H1 (cell line): ENCODE measurements around the gene MRPL17. TPM values are rescaled to one million over a fixed set of nuclear protein-coding genes. Genes with fewer than 3 reads are reported as not detected.

Source experiments
- CTCF ChIA-PET: fragments of 300-600 bp; sonication (Branson Sonifier 250); formaldehyde crosslinking; loops from one replicate; lab custom pipeline; 2021; ENCODE audit not compliant: partially characterized antibody; lab: Charles Lee
- POLR2A ChIA-PET: fragments of 300-600 bp; sonication (Branson Sonifier 250); formaldehyde crosslinking; loops from one replicate; lab custom pipeline; 2021; ENCODE audit warnings: inconsistent platforms; ENCODE audit not compliant: partially characterized antibody; lab: Charles Lee
- DNase-seq, 2 experiments: peaks; one replicate each; pipeline versions ENCODE4 v3.0.0 to v3.0.0-alpha.2; 2010 to 2022; ENCODE audit warnings: low spot score in 2 of 2, low read depth in 1 of 2, mixed read lengths in 1 of 2
- FAIRE-seq: peaks from 2 replicates; lab custom pipeline; 2011; peaks lifted over from hg19 to GRCh38; lab: Jason Lieb, UNC
- H2AFZ ChIP-seq: 2 replicates; pipeline ENCODE4 v1.8.1; 2012; ENCODE audit warnings: low read length, inconsistent platforms
- H2AK5ac ChIP-seq: 2 replicates; pipeline ENCODE4 v1.6.1; 2013; ENCODE audit warnings: low read depth, low read length
- H2BK120ac ChIP-seq: replicated peaks from 2 replicates; pipeline ENCODE3; 2013; ENCODE audit warnings: low read depth, low read length, inconsistent platforms
- H2BK12ac ChIP-seq: 2 replicates; pipeline ENCODE4 v1.6.1; 2013; ENCODE audit warnings: low read depth, low read length
- H2BK15ac ChIP-seq: 2 replicates; pipeline ENCODE4 v1.6.1; 2013; ENCODE audit warnings: low read length
- H2BK20ac ChIP-seq: 2 replicates; pipeline ENCODE4 v1.6.1; 2013; ENCODE audit warnings: low read length
- H2BK5ac ChIP-seq: 2 replicates; pipeline ENCODE4 v1.6.1; 2013; ENCODE audit warnings: low read depth, low read length
- H3K14ac ChIP-seq: 2 replicates; pipeline ENCODE4 v1.6.1; 2013; ENCODE audit warnings: inconsistent platforms; ENCODE audit not compliant: insufficient read length
- H3K18ac ChIP-seq: 2 replicates; pipeline ENCODE4 v1.6.1; 2013; ENCODE audit warnings: low read length; ENCODE audit errors: extremely low read depth
- H3K23ac ChIP-seq: 2 replicates; pipeline ENCODE4 v1.6.1; 2013; ENCODE audit warnings: inconsistent platforms; ENCODE audit not compliant: insufficient read length
- H3K23me2 ChIP-seq: 2 replicates; pipeline ENCODE4 v1.6.1; 2013; ENCODE audit warnings: low read depth, low read length
- H3K27ac ChIP-seq: 2 replicates; pipeline ENCODE4 v1.6.1; 2011; ENCODE audit warnings: low read depth, low read length, inconsistent platforms
- H3K27me3 ChIP-seq, 4 experiments: replicated peaks in 1 of 4; 1 replicate in 1 of 4; 2 replicates in 3 of 4; pipeline versions ENCODE4 v1.6.1 to v1.8.1; 2011 to 2013; ENCODE audit warnings: low read length in 3 of 4, mild to moderate bottlenecking in 3 of 4, inconsistent platforms in 2 of 4, mixed read lengths in 2 of 4, moderate library complexity in 1 of 4; ENCODE audit not compliant: control insufficient read depth in 3 of 4, insufficient read depth in 3 of 4; ENCODE audit errors: extremely low read depth in 1 of 4
- H3K36me3 ChIP-seq, 4 experiments: 2 replicates each; pipeline versions ENCODE4 v1.6.1 to v1.8.1; 2011 to 2013; ENCODE audit warnings: mild to moderate bottlenecking in 4 of 4, low read length in 3 of 4, moderate library complexity in 2 of 4, control low read depth in 1 of 4, inconsistent platforms in 1 of 4; ENCODE audit not compliant: insufficient read depth in 4 of 4, control insufficient read depth in 2 of 4
- H3K4ac ChIP-seq: replicated peaks from 2 replicates; pipeline ENCODE3; 2013; ENCODE audit warnings: low read length, low read depth, mixed read lengths, inconsistent platforms; ENCODE audit not compliant: insufficient read length
- H3K4me1 ChIP-seq, 4 experiments: replicated peaks in 1 of 4; 1 replicate in 1 of 4; 2 replicates in 3 of 4; pipeline versions ENCODE4 v1.6.1 to v1.8.1; 2011 to 2013; ENCODE audit warnings: low read length in 3 of 4, inconsistent platforms in 2 of 4, mixed read lengths in 1 of 4; ENCODE audit not compliant: insufficient read depth in 4 of 4, control insufficient read depth in 3 of 4
- H3K4me2 ChIP-seq, 2 experiments: 2 replicates each; pipeline versions ENCODE4 v1.6.1 to v1.8.1; 2011 to 2013; ENCODE audit warnings: low read depth in 2 of 2, low read length in 2 of 2, control low read depth in 1 of 2, inconsistent platforms in 1 of 2, mild to moderate bottlenecking in 1 of 2; ENCODE audit not compliant: insufficient read depth in 1 of 2
- H3K4me3 ChIP-seq, 4 experiments: fragments of 200-600, 300-600 bp in 1 of 4; sonication (generic), shearing (Covaris generic), sonication (Bioruptor Twin) in 1 of 4; 2 replicates each; pipeline versions ENCODE4 v1.5.1 to v1.8.1; 2011 to 2016; ENCODE audit warnings: low read length in 4 of 4, low read depth in 3 of 4, control low read depth in 2 of 4, inconsistent platforms in 2 of 4, mild to moderate bottlenecking in 2 of 4, mixed read lengths in 1 of 4, moderate library complexity in 1 of 4; ENCODE audit not compliant: insufficient read depth in 2 of 4; ENCODE audit errors: extremely low read depth in 1 of 4
- H3K56ac ChIP-seq: replicated peaks from 2 replicates; pipeline ENCODE3; 2013; ENCODE audit warnings: low read depth, mild to moderate bottlenecking, mixed read lengths, low read length, inconsistent platforms; ENCODE audit not compliant: insufficient read length
- H3K79me1 ChIP-seq: 2 replicates; pipeline ENCODE4 v1.6.1; 2013; ENCODE audit warnings: low read depth, low read length, control low read depth
- H3K79me2 ChIP-seq, 2 experiments: 2 replicates each; pipeline versions ENCODE4 v1.6.1 to v1.8.1; 2012 to 2013; ENCODE audit warnings: low read length in 2 of 2, mild to moderate bottlenecking in 2 of 2, inconsistent platforms in 1 of 2; ENCODE audit not compliant: insufficient read depth in 2 of 2, control insufficient read depth in 1 of 2
- H3K9ac ChIP-seq, 4 experiments: replicated peaks in 1 of 4; 1 replicate in 1 of 4; 2 replicates in 3 of 4; pipeline versions ENCODE4 v1.6.1 to v1.8.1; 2011 to 2013; ENCODE audit warnings: low read depth in 3 of 4, low read length in 3 of 4, control low read depth in 2 of 4, mild to moderate bottlenecking in 2 of 4, moderate library complexity in 2 of 4, inconsistent platforms in 1 of 4; ENCODE audit errors: extremely low read depth in 1 of 4
- H3K9me3 ChIP-seq, 2 experiments: 2 replicates each; pipeline versions ENCODE4 v1.6.1 to v1.8.1; 2012 to 2013; ENCODE audit warnings: mild to moderate bottlenecking in 2 of 2, moderate library complexity in 2 of 2, control low read depth in 1 of 2, inconsistent platforms in 1 of 2, low read depth in 1 of 2, low read length in 1 of 2, mixed read lengths in 1 of 2; ENCODE audit not compliant: insufficient read depth in 2 of 2
- H4K20me1 ChIP-seq, 2 experiments: replicated peaks in 1 of 2; 2 replicates each; pipeline versions ENCODE3 to v1.8.1; 2011 to 2013; ENCODE audit warnings: inconsistent platforms in 2 of 2, low read length in 2 of 2, mild to moderate bottlenecking in 1 of 2; ENCODE audit not compliant: insufficient read depth in 2 of 2, control insufficient read depth in 1 of 2
- H4K5ac ChIP-seq: 2 replicates; pipeline ENCODE4 v1.6.1; 2013; ENCODE audit warnings: low read length, low read depth, mixed read lengths, inconsistent platforms; ENCODE audit not compliant: insufficient read length
- H4K8ac ChIP-seq: 2 replicates; pipeline ENCODE4 v1.8.0; 2013; ENCODE audit warnings: mild to moderate bottlenecking, moderate library complexity, low read length, inconsistent platforms; ENCODE audit not compliant: insufficient read depth; ENCODE audit errors: extremely low read depth
- H4K91ac ChIP-seq: replicated peaks from 2 replicates; pipeline ENCODE3; 2013; ENCODE audit warnings: low read length, mixed read lengths, inconsistent platforms; ENCODE audit not compliant: insufficient read length
- CBX5 ChIP-seq: fragments of 300-800, 300-1000 bp; sonication (generic); IDR thresholded peaks from 2 replicates; pipeline ENCODE4 v1.7.1; 2016; ENCODE audit warnings: antibody characterized with exemption, low read length, low read depth
- CBX8 ChIP-seq: fragments of 300-800, 300-1000 bp; sonication (generic); IDR thresholded peaks from 2 replicates; pipeline ENCODE4 v1.7.1; 2016; ENCODE audit warnings: low read depth, low read length, borderline replicate concordance
- CEBPB ChIP-seq: IDR thresholded peaks from 2 replicates; pipeline ENCODE4 v1.6.1; 2012; ENCODE audit warnings: low read depth, low read length
- EGR1 ChIP-seq: IDR thresholded peaks from 2 replicates; pipeline ENCODE4 v1.6.1; 2011; ENCODE audit warnings: low read depth, low read length, borderline replicate concordance
- EP300 ChIP-seq, 2 experiments: IDR thresholded peaks; 1 replicate in 1 of 2; 2 replicates in 1 of 2; pipeline ENCODE4 v1.6.1; 2011 to 2012; ENCODE audit warnings: low read depth in 2 of 2, low read length in 2 of 2, mild to moderate bottlenecking in 2 of 2, borderline replicate concordance in 1 of 2, inconsistent platforms in 1 of 2, moderate library complexity in 1 of 2
- GTF2F1 ChIP-seq: IDR thresholded peaks from 2 replicates; pipeline ENCODE4 v1.6.1; 2012; ENCODE audit warnings: low read depth, low read length, improper control_type of control experiment, borderline replicate concordance
- KDM5A ChIP-seq: fragments of 200-600 bp; IDR thresholded peaks from 2 replicates; pipeline ENCODE4 v1.7.1; 2012; ENCODE audit warnings: mild to moderate bottlenecking, low read length, inconsistent platforms, mixed read lengths
- NRF1 ChIP-seq: IDR thresholded peaks from 2 replicates; pipeline ENCODE4 v1.6.1; 2011; ENCODE audit warnings: mild to moderate bottlenecking, low read depth, low read length, improper control_type of control experiment
- POLR2AphosphoS5 ChIP-seq: IDR thresholded peaks from 2 replicates; pipeline ENCODE4 v1.6.1; 2011; ENCODE audit warnings: low read depth, low read length
- POU5F1 ChIP-seq: IDR thresholded peaks from 2 replicates; pipeline ENCODE4 v1.6.1; 2011; ENCODE audit warnings: low read depth, mild to moderate bottlenecking, low read length, moderate library complexity
- RBBP5 ChIP-seq: IDR thresholded peaks from 2 replicates; pipeline ENCODE4 v1.7.1; 2012; ENCODE audit warnings: low read depth, mild to moderate bottlenecking, inconsistent platforms, low read length, moderate library complexity, borderline replicate concordance
- SAP30 ChIP-seq: fragments of 300-600 bp; sonication (generic); IDR thresholded peaks from 2 replicates; pipeline ENCODE4 v1.7.1; 2012; ENCODE audit warnings: low read length, moderate library complexity, mild to moderate bottlenecking, inconsistent platforms; ENCODE audit not compliant: insufficient read depth, insufficient replicate concordance
- TAF1 ChIP-seq: IDR thresholded peaks from 2 replicates; pipeline ENCODE4 v1.6.1; 2011; ENCODE audit warnings: mild to moderate bottlenecking, low read depth, low read length
- TCF12 ChIP-seq: IDR thresholded peaks from 2 replicates; pipeline ENCODE4 v1.6.1; 2011; ENCODE audit warnings: low read depth, mild to moderate bottlenecking, low read length
- WGBS, 2 experiments: shearing (Covaris generic) in 1 of 2; methylation state at CpG; one replicate each; pipeline versions ENCODE4 v1.1.6 to v1.1.7; 2013 to 2015; ENCODE audit warnings: low lambda C conversion rate in 2 of 2, mixed read lengths in 2 of 2, inconsistent platforms in 1 of 2, low coverage in 1 of 2, missing lambda C conversion rate in 1 of 2; ENCODE audit not compliant: insufficient replicate concordance in 2 of 2, insufficient coverage in 1 of 2, insufficient read length in 1 of 2; ENCODE audit errors: extremely low coverage in 1 of 2, missing lambda C conversion rate in 1 of 2; 5-methylcytosine and 5-hydroxymethylcytosine counted together
- polyA plus RNA-seq, 7 experiments: library from polyadenylated mRNA; depleted of rRNA in 3 of 7; stranded (reverse) in 5 of 7; unstranded in 2 of 7; fragments of >200 nt in 5 of 7; fragments of 200-250 nt in 2 of 7; gene quantifications; 1 replicate in 5 of 7; 2 replicates in 1 of 7; 4 replicates in 1 of 7; pipeline versions ENCODE4 v1.2.1 to v1.2.3, GENCODE V29; 2011 to 2013; ENCODE audit warnings: missing spikeins in 2 of 7, mixed read lengths in 2 of 7
- total RNA-seq: library from RNA; stranded (reverse); fragmentation: NEBNext Ultra II Directional; extraction: Animal tissue kit (Norgen Biotek cat#: 25700); gene quantifications from 2 replicates; pipeline ENCODE4 v1.2.1, GENCODE V29; 2021

Gene MRPL17
- total and polyA plus RNA-seq, 2 of the 8 experiments (the other 6 are each of a cell fraction or from before 2014, with no cell fraction given) = 55.7 to 70.5 TPM

DNA sequence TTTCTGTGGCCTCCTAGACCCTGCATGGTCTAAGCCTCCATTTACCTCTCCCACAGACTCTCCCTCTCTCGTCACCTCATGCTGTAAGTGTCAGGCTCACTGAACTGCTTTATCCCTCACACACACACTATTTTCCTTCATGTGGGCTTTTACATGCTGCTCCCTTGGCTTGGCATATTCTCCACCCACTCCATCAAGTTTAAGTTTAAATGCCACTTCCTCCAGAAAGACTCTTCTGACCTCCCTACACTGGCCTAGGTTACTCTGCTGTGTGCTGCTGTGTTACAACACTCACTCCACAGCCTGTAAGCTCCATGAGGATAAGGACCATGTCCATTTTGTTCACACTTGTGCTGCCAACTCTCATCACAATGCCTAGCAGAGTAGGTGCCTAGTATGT lies 30.0 kb downstream of the MRPL17 start:
- FAIRE-seq = no peak
- Histone ChIP-seq H3K79me2 (no peaks in the 10 kb centered on the region), H3K23me2 (peaks cover 9% of the 10 kb centered on the region), H2AK5ac (no peak overlapping the region), H3K4ac (no peak overlapping the region), H2BK5ac (no peak overlapping the region), H2BK120ac (no peak overlapping the region), H3K56ac (no peak overlapping the region), H2BK12ac (no peak overlapping the region), H4K8ac (no peak overlapping the region), H3K9me3 (no peaks in the 10 kb centered on the region), H3K23ac (no peak overlapping the region), H3K4me1 (peaks cover 0 to 7% (median 6%) of the 10 kb centered on the region in 4 experiments; a peak in 4 of 7 replicates), H3K27me3 (peaks cover 1 to 36% (median 32%) of the 10 kb centered on the region in 4 experiments), H2BK15ac (no peak overlapping the region), H3K18ac (no peak overlapping the region), H2BK20ac (no peak overlapping the region), H2AFZ (no peak overlapping the region), H3K36me3 (no peaks in the 10 kb centered on the region), H3K14ac (no peak overlapping the region), H4K91ac (no peak overlapping the region), H4K5ac (no peak overlapping the region), H3K4me2 (no peak overlapping the region), H3K4me3 (no peak overlapping the region), H4K20me1 (peaks cover 0 to 3% of the 10 kb centered on the region in 2 experiments), H3K27ac (no peak overlapping the region), H3K9ac (no peak overlapping the region), H3K79me1 (no peaks in the 10 kb centered on the region)
- CTCF ChIA-PET = interaction anchor here (1.1 to 2.6 kb wide), 3 partner anchors 10 to 122 kb away, joined by 3 to 9 read pairs (median 3); no protein-coding TSS in a partner anchor
- peak in 1 of 2 experiments; percentile 19 for DNase-seq
- POLR2A ChIA-PET = interaction anchor here (1.0 to 1.1 kb wide), 2 partner anchors 34 to 49 kb away, joined by 3 to 4 read pairs; partner anchors contain the start of genes ILK and TPP1
- 91% methylated on average over 1 of the region's 1 CpG; no CpG with 5 or more reads in 1 of the 2 experiments for WGBS, 2 experiments
- TF ChIP-seq CEBPB (no peak), GTF2F1 (no peak), SAP30 (no peak), KDM5A (no peak), CBX8 (no peak), RBBP5 (no peak), POU5F1 (no peak), EP300 (IDR thresholded peaks at IDR 0.05; ENCODE audit: borderline replicate concordance in 1 of 2, low read depth in 2 of 2, low read length in 2 of 2) (no peak), POLR2AphosphoS5 (no peak), CBX5 (no peak), NRF1 (no peak), EGR1 (no peak), TCF12 (no peak), TAF1 (no peak)
- TF ChIP-seq, all 59 proteins: peak for 0
